ENCODE results near the gene MYT1. TPM values are rescaled to one million over a fixed set of nuclear protein-coding genes. Genes with fewer than 3 reads are reported as not detected.

The MYT1 gene
- total RNA-seq, 2 donors from 2014 or later, result 0.99 TPM; not detected in 1

GRCh38 chr20:64160526-64161355, 3.5 kb upstream of the MYT1 start:
- H3K9me3 ChIP-seq, result no peaks in the 10 kb centered on the region
- ATAC-seq, result no peak
- no peak overlapping the region for H3K4me3 ChIP-seq
- no peaks in the 10 kb centered on the region for H3K36me3 ChIP-seq (replicated peaks in 1 of 2; ENCODE audit: insufficient read depth in 1 of 2, low read depth in 2 of 2)
- TF ChIP-seq POLR2A (IDR thresholded peaks at IDR 0.05), result no peak
- TF ChIP-seq CTCF (IDR thresholded peaks at IDR 0.05), result no peak
- intact Hi-C loops (cut with DNase I), result no loop called here
- no peaks in the 10 kb centered on the region for H3K27me3 ChIP-seq
- WGBS, 2 donors, result 52% methylated on average over 30 to 32 of the region's 32 CpGs
- DNase-seq, result no peak
- no peaks in the 10 kb centered on the region for H3K4me1 ChIP-seq
- no peak overlapping the region for H3K27ac ChIP-seq

GRCh38 chr20:64161356-64162238, 2.7 kb upstream of the MYT1 start:
- WGBS, 2 donors, result 15% methylated on average over 31 to 33 of the region's 33 CpGs
- Histone ChIP-seq H3K4me1 (no peaks in the 10 kb centered on the region), H3K27ac (no peak overlapping the region), H3K9me3 (no peaks in the 10 kb centered on the region), H3K4me3 (no peak overlapping the region), H3K36me3 (replicated peaks in 1 of 2; ENCODE audit: insufficient read depth in 1 of 2, low read depth in 2 of 2) (no peaks in the 10 kb centered on the region), H3K27me3 (no peaks in the 10 kb centered on the region)
- peak; percentile 53 to 60 (median 54) for DNase-seq
- intact Hi-C loops (cut with DNase I), result no loop called here
- peak; percentile 77 for ATAC-seq
- TF ChIP-seq POLR2A (IDR thresholded peaks at IDR 0.05) (no peak), CTCF (IDR thresholded peaks at IDR 0.05) (no peak)

- no peak overlapping the region for H3K27ac ChIP-seq
- no peaks in the 10 kb centered on the region for H3K4me1 ChIP-seq
- H3K27me3 ChIP-seq, result no peaks in the 10 kb centered on the region
- ATAC-seq (no peak), DNase-seq (no peak)
- no peak overlapping the region for H3K4me3 ChIP-seq
- H3K9me3 ChIP-seq, result no peaks in the 10 kb centered on the region
- H3K36me3 ChIP-seq (replicated peaks in 1 of 2; ENCODE audit: insufficient read depth in 1 of 2, low read depth in 2 of 2), result no peaks in the 10 kb centered on the region
- intact Hi-C loops (cut with DNase I), result no loop called here
- 43 to 47% methylated on average over 22 to 23 of the region's 23 CpGs for WGBS, 2 donors
- no peak for TF ChIP-seq POLR2A (IDR thresholded peaks at IDR 0.05)
- TF ChIP-seq CTCF (IDR thresholded peaks at IDR 0.05), result no peak
Observed at GRCh38 chr20:64162239-64162910, 1.9 kb upstream of the MYT1 start.

GRCh38 chr20:64163776-64164122, 503 bp upstream of the MYT1 start:
- H3K9me3 ChIP-seq, result no peaks in the 10 kb centered on the region
- no peak overlapping the region for H3K4me3 ChIP-seq
- H3K27me3 ChIP-seq, result no peaks in the 10 kb centered on the region
- intact Hi-C loops (cut with DNase I), result no loop called here
- 63 to 75% methylated on average over 5 of the region's 5 CpGs for WGBS, 2 donors
- H3K27ac ChIP-seq, result no peak overlapping the region
- no peaks in the 10 kb centered on the region for H3K4me1 ChIP-seq
- TF ChIP-seq CTCF (IDR thresholded peaks at IDR 0.05), result no peak
- no peak for TF ChIP-seq POLR2A (IDR thresholded peaks at IDR 0.05)
- no peaks in the 10 kb centered on the region for H3K36me3 ChIP-seq (replicated peaks in 1 of 2; ENCODE audit: insufficient read depth in 1 of 2, low read depth in 2 of 2)
- ATAC-seq (no peak), DNase-seq (no peak)
